ENCODE measurements around the gene ZFAND4. TPM values are rescaled to one million over a fixed set of nuclear protein-coding genes. Genes with fewer than 3 reads are reported as not detected.
"Not testable (repeated sequence)": the region's sequence is repeated elsewhere in the genome, so short reads cannot be mapped to it uniquely, and the experiment has no call there.

Gene ZFAND4
- 100 to 1,000 TPM in 1 of 2 donors, 10 to 100 TPM in 1; 99.5 to 186 TPM for total RNA-seq
- polyA plus RNA-seq (ENCODE audit: insufficient read depth, low read depth, low replicate concordance), result 197 TPM
- long read RNA-seq, donor 1, result 0 reads
- long read RNA-seq, donor 2, partial matches to known transcripts, result 0 of 1 reads
- long read RNA-seq, donor 2, other reads (novel, unspliced or antisense), result 0 of 1 reads

GRCh38 chr10:45672181-45673073 is at the start of gene ZFAND4:
Gene ZFAND4 (minus strand): TSS chr10:45672772. CDS start chr10:45663725, 9,047 bp downstream.
- Histone ChIP-seq H3K27ac (peak within 1 kb of the TSS; percentile 68 to 92), H3K4me1 (no peaks in the 10 kb centered on the region), H3K4me3 (peak within 1 kb of the TSS; percentile 74 to 87), H3K9me3 (no peaks in the 10 kb centered on the region), H3K27me3 (no peaks in the 10 kb centered on the region), H3K36me3 (ENCODE audit: low read depth, missing control alignments) (no peaks in the 10 kb centered on the region)
- WGBS, 2 donors, result 0 to 1% methylated on average over 4 to 47 of the region's 96 CpGs
- DNase-seq, result peak; percentile 97
- TF ChIP-seq POLR2A (IDR thresholded peaks at IDR 0.05), result peak; percentile 37
- TF ChIP-seq, protein P1, sequence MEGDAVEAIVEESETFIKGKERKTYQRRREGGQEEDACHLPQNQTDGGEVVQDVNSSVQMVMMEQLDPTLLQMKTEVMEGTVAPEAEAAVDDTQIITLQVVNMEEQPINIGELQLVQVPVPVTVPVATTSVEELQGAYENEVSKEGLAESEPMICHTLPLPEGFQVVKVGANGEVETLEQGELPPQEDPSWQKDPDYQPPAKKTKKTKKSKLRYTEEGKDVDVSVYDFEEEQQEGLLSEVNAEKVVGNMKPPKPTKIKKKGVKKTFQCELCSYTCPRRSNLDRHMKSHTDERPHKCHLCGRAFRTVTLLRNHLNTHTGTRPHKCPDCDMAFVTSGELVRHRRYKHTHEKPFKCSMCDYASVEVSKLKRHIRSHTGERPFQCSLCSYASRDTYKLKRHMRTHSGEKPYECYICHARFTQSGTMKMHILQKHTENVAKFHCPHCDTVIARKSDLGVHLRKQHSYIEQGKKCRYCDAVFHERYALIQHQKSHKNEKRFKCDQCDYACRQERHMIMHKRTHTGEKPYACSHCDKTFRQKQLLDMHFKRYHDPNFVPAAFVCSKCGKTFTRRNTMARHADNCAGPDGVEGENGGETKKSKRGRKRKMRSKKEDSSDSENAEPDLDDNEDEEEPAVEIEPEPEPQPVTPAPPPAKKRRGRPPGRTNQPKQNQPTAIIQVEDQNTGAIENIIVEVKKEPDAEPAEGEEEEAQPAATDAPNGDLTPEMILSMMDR (IDR thresholded peaks at IDR 0.05), result peak; percentile 52 to 84 (median 82)
- intact Hi-C loops (cut with DNase I; ENCODE audit: low total_unique reads), result no loop called here

DNA sequence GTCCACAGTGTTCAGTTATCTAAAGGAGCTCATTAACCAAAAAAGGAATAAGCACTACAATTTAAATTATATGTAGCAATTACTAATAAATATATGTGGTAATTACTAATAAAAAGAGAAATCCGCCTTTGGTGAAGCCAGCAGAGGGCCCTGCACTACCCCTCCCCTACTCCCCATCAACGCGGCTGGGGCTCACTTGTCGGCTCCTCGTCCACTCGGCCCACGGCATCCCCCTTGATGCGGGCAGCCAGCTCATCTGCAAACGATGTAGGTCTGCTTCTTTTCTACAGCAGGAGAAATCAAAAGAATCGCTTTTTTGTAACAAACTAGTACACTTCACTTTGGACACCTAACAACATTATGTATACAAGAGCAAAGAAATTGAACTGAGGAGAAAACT is 48.9 kb upstream of the ZFAND4 start:
- H3K4me3 ChIP-seq; H3K27me3 ChIP-seq; H3K9me3 ChIP-seq; intact Hi-C loops (cut with DNase I; ENCODE audit: low total_unique reads); H3K4me1 ChIP-seq; DNase-seq; H3K27ac ChIP-seq; H3K36me3 ChIP-seq (ENCODE audit: low read depth, missing control alignments): not testable (repeated sequence)
- whole genome bisulfite sequencing, 2 donors, result 61 to 79% methylated on average over 10 of the region's 10 CpGs

DNA sequence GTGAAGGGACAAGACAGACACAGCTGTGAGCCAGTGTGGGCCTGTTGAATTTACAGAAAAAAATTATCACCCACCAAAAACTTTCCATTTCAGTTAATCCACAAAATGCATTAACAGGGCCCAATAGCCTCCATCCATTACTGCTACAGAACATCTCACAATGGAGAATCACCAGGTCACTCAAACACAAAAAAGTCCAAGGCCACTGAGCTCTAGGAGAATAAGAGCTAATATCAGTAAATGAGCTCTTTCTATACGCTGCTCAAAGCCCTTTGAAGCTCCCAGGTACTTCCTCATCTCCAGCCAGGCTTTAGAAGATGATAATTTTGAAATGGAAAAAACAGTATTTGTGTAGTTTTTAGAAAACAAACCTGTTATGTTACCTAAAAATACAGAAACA is 45.1 kb upstream of the ZFAND4 start:
- intact Hi-C loops (cut with DNase I; ENCODE audit: low total_unique reads), result not testable (repeated sequence)

DNA sequence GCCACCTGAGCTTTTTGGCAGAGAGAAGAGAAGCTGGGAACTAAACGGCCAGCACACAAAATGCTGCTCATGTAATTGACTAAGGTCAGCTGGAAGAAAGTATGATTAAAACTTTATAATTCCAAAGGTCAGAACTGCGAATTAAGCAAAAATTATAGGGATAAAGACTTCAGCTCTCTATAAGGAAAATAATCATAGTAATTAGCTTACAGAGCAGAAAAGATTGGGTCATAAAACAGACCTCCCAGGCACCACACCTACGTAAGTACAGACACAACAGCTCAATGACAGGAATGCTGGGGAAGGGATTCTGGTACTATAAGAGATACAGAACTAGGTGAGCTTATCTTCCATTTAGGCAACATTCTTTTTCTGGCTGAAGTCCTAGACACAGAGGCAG is 44.5 kb upstream of the ZFAND4 start:
- intact Hi-C loops (cut with DNase I; ENCODE audit: low total_unique reads); DNase-seq; H3K27me3 ChIP-seq; H3K4me1 ChIP-seq; H3K9me3 ChIP-seq; H3K36me3 ChIP-seq (ENCODE audit: low read depth, missing control alignments); H3K4me3 ChIP-seq; H3K27ac ChIP-seq: not testable (repeated sequence)
- WGBS, 2 donors, result 73 to 74% methylated on average over 3 of the region's 3 CpGs

More for the DNA sequence above, 45.1 kb upstream of the ZFAND4 start:
- H3K4me1 ChIP-seq; H3K27ac ChIP-seq; H3K9me3 ChIP-seq; DNase-seq; H3K36me3 ChIP-seq (ENCODE audit: low read depth, missing control alignments); H3K27me3 ChIP-seq; H3K4me3 ChIP-seq: not testable (repeated sequence)
- WGBS, 2 donors, result 78 to 84% methylated on average over 1 of the region's 1 CpG

DNA sequence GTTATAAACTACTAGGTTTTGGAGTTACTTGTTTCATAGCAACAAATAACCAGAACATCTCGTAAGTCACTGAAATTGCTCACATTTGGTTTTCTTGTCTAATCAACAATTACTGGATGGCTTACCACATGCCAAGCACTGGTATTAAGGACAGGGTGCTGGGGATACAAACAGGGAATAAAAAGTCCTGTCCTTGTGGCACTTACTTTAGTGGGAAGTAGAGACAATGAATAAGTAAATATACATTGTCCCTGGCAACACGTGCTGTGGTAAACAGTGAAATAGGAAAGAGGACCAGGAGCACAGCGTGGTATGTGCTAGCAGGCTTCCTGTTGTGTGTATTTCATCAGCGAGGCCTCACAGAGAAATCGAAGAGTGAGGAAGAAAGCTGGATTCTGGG is 38.7 kb upstream of the ZFAND4 start:
- H3K4me1 ChIP-seq; H3K9me3 ChIP-seq; H3K36me3 ChIP-seq (ENCODE audit: low read depth, missing control alignments); DNase-seq; H3K4me3 ChIP-seq; intact Hi-C loops (cut with DNase I; ENCODE audit: low total_unique reads); H3K27me3 ChIP-seq; H3K27ac ChIP-seq: not testable (repeated sequence)
- 81 to 89% methylated on average over 4 of the region's 5 CpGs for WGBS, 2 donors

GRCh38 chr10:45710200-45710796 is 37.7 kb upstream of the ZFAND4 start:
- H3K4me3 ChIP-seq; DNase-seq; H3K27me3 ChIP-seq; H3K36me3 ChIP-seq (ENCODE audit: low read depth, missing control alignments); H3K9me3 ChIP-seq; H3K27ac ChIP-seq; H3K4me1 ChIP-seq; intact Hi-C loops (cut with DNase I; ENCODE audit: low total_unique reads): not testable (repeated sequence)
- WGBS, 2 donors, result 39 to 43% methylated on average over 3 of the region's 3 CpGs

DNA sequence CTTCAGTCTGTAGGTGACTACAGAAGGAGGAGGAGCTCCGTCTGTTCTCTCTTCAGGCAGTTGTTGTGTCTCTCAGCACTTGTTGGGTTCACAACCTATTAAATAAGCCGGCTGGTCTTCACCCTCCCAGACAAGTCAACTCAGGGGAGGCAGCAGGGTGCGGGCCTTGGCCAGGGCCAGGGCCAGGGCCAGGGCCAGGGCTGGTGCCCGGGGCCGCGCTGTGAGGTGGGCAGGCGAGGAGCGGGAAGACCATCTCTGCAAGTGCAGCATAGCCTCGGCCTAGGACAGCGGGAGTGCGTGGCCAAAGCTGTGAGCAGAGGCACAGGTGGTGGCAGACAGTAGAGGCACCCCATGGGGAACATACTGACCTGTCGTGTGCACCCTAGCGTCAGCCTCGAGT is 5.9 kb upstream of the ZFAND4 start:
- H3K4me3 ChIP-seq; H3K4me1 ChIP-seq; H3K36me3 ChIP-seq (ENCODE audit: low read depth, missing control alignments); intact Hi-C loops (cut with DNase I; ENCODE audit: low total_unique reads); DNase-seq; H3K27ac ChIP-seq; H3K27me3 ChIP-seq; H3K9me3 ChIP-seq: not testable (repeated sequence)
- WGBS, 2 donors, result 95% methylated on average over 12 of the region's 14 CpGs; no CpG with 5 or more reads in 1 of the 2 donors

Measured in testis (tissue), 5 donors.